HEK293 (cell line): Measurements from ENCODE around the gene CARD8.

Source experiments
- EGR2 ChIP-seq: fragments of 450-650 bp; formaldehyde crosslinking; IDR thresholded peaks from 2 replicates; pipeline ENCODE4 v1.5.1; 2016; ENCODE audit warnings: low read depth, missing biosample characterization, missing genetic modification characterization
- GLIS1 ChIP-seq: fragments of 450-650 bp; formaldehyde crosslinking; IDR thresholded peaks from 2 replicates; pipeline ENCODE4 v1.5.1; 2016; ENCODE audit warnings: missing biosample characterization, missing genetic modification characterization
- MZF1 ChIP-seq: fragments of 450-650 bp; formaldehyde crosslinking; IDR thresholded peaks from 2 replicates; pipeline ENCODE4 v1.5.1; 2017; ENCODE audit warnings: missing biosample characterization, missing genetic modification characterization, borderline replicate concordance
- ZFP3 ChIP-seq: fragments of 450-650 bp; formaldehyde crosslinking; IDR thresholded peaks from 2 replicates; pipeline ENCODE4 v1.5.1; 2016; ENCODE audit warnings: low read depth, missing biosample characterization, missing genetic modification characterization
- ZNF114 ChIP-seq: fragments of 450-650 bp; formaldehyde crosslinking; IDR thresholded peaks from 2 replicates; pipeline ENCODE4 v1.5.0; 2017; ENCODE audit warnings: missing biosample characterization, missing genetic modification characterization
- ZNF239 ChIP-seq: fragments of 450-650 bp; formaldehyde crosslinking; IDR thresholded peaks from 2 replicates; pipeline ENCODE4 v1.5.1; 2016; ENCODE audit warnings: missing biosample characterization, missing genetic modification characterization
- ZNF266 ChIP-seq: fragments of 450-650 bp; formaldehyde crosslinking; IDR thresholded peaks from 2 replicates; pipeline ENCODE4 v1.5.1; 2016; ENCODE audit warnings: missing biosample characterization, missing genetic modification characterization, low read depth
- ZNF354C ChIP-seq: fragments of 450-650 bp; formaldehyde crosslinking; IDR thresholded peaks from 2 replicates; pipeline ENCODE4 v1.5.1; 2016; ENCODE audit warnings: missing biosample characterization, missing genetic modification characterization, low read depth, borderline replicate concordance
- ZNF391 ChIP-seq: fragments of 450-650 bp; formaldehyde crosslinking; IDR thresholded peaks from 2 replicates; pipeline ENCODE4 v1.5.1; 2016; ENCODE audit warnings: low read depth, missing biosample characterization, missing genetic modification characterization, borderline replicate concordance
- ZNF510 ChIP-seq: fragments of 450-650 bp; formaldehyde crosslinking; IDR thresholded peaks from 2 replicates; pipeline ENCODE4 v1.5.1; 2018; ENCODE audit warnings: mild to moderate bottlenecking, missing genetic modification characterization, missing biosample characterization; ENCODE audit not compliant: insufficient replicate concordance
- ZNF544 ChIP-seq: fragments of 450-650 bp; formaldehyde crosslinking; IDR thresholded peaks from 2 replicates; pipeline ENCODE4 v1.5.0; 2017; ENCODE audit warnings: missing biosample characterization, missing genetic modification characterization
- ZNF658 ChIP-seq: fragments of 450-650 bp; formaldehyde crosslinking; IDR thresholded peaks from 2 replicates; pipeline ENCODE4; 2016; ENCODE audit warnings: missing biosample characterization, missing genetic modification characterization
- ZNF670 ChIP-seq: fragments of 450-650 bp; formaldehyde crosslinking; IDR thresholded peaks from 2 replicates; pipeline ENCODE4 v1.5.1; 2016; ENCODE audit warnings: missing biosample characterization, missing genetic modification characterization, low read depth
- ZNF701 ChIP-seq: fragments of 450-650 bp; formaldehyde crosslinking; IDR thresholded peaks from 2 replicates; pipeline ENCODE4 v1.5.1; 2016; ENCODE audit warnings: missing biosample characterization, missing genetic modification characterization
- TF ChIP-seq, protein P1 (sequence below): fragments of 450-650 bp; formaldehyde crosslinking; IDR thresholded peaks from 2 replicates; pipeline ENCODE4 v1.5.1; 2016; ENCODE audit warnings: missing biosample characterization, missing genetic modification characterization
- TF ChIP-seq, protein P2 (sequence below): fragments of 450-650 bp; formaldehyde crosslinking; IDR thresholded peaks from 2 replicates; pipeline ENCODE4 v1.5.1; 2016; ENCODE audit warnings: missing biosample characterization, missing genetic modification characterization
- TF ChIP-seq, protein P3 (sequence below): fragments of 450-650 bp; formaldehyde crosslinking; IDR thresholded peaks from 2 replicates; pipeline ENCODE4 v1.5.1; 2016; ENCODE audit warnings: missing biosample characterization, missing genetic modification characterization, borderline replicate concordance
- TF ChIP-seq, protein P4 (sequence below): fragments of 450-650 bp; formaldehyde crosslinking; IDR thresholded peaks from 2 replicates; pipeline ENCODE4 v1.5.1; 2017; ENCODE audit warnings: missing biosample characterization, missing genetic modification characterization
- TF ChIP-seq, protein P5 (sequence below): fragments of 450-650 bp; formaldehyde crosslinking; IDR thresholded peaks from 2 replicates; pipeline ENCODE4 v1.5.1; 2016; ENCODE audit warnings: missing biosample characterization, missing genetic modification characterization
- TF ChIP-seq, protein P6 (sequence below): fragments of 450-650 bp; formaldehyde crosslinking; IDR thresholded peaks from 2 replicates; pipeline ENCODE4 v1.5.1; 2016; ENCODE audit warnings: missing biosample characterization, missing genetic modification characterization, borderline replicate concordance
- TF ChIP-seq, protein P7 (sequence below): fragments of 450-650 bp; formaldehyde crosslinking; IDR thresholded peaks from 2 replicates; pipeline ENCODE4 v1.5.1; 2016; ENCODE audit warnings: missing biosample characterization, missing genetic modification characterization

The CARD8 gene

DNA sequence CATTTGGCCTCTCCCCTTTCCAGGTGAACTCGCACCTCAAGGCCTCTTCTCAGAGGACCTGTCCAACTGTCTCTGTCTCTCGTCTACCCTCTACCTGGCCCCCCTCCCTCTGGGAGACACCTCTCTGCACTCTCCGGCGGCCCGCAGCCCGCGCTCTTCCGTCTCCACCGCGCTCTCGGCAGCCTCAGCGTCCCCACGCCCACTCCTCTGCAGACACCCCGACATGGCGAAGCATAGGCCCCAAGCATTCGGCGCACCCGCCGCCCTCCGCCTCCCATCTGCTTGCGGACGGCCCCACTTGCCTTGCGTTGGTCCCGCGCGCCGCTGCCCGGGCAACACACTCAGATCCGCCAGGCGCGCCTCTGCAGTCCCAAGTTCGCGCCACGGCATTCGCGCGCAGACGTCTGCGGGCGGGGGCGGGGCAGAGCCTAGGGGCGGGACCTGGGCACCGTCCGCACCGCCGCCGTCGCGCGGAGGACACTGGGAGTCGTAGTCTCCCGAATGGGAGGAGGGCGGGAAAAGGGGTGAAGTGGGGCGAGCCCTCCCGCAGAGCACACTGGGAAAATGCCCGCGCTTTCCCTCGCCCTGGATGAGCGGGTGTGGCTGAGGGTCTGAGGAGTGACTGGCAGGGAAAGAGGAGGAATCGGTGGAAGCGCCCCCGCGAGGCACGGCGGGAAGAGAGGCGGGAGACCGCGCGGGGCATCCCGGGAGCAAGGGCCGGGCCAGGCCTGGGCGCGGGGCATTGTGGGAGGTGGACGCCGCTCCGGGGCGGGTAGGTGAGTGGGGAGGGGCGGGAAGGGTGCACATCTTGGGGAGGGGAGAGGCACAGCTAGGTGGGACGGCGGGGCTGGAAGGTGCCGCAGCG is 85.5 kb downstream of the CARD8 start, which contains the start of the genes LIG1 and ZSWIM9 (continued):
- TF ChIP-seq, protein P1, sequence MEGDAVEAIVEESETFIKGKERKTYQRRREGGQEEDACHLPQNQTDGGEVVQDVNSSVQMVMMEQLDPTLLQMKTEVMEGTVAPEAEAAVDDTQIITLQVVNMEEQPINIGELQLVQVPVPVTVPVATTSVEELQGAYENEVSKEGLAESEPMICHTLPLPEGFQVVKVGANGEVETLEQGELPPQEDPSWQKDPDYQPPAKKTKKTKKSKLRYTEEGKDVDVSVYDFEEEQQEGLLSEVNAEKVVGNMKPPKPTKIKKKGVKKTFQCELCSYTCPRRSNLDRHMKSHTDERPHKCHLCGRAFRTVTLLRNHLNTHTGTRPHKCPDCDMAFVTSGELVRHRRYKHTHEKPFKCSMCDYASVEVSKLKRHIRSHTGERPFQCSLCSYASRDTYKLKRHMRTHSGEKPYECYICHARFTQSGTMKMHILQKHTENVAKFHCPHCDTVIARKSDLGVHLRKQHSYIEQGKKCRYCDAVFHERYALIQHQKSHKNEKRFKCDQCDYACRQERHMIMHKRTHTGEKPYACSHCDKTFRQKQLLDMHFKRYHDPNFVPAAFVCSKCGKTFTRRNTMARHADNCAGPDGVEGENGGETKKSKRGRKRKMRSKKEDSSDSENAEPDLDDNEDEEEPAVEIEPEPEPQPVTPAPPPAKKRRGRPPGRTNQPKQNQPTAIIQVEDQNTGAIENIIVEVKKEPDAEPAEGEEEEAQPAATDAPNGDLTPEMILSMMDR = peak; percentile 87
- TF ChIP-seq ZNF239 (tag by site-specific recombination) (peak; percentile 85), GLIS1 (tag by site-specific recombination) (peak; percentile 87), ZNF658 (tag by site-specific recombination) (no peak), EGR2 (tag by site-specific recombination) (peak; percentile 60), ZFP3 (no peak), ZNF391 (tag by site-specific recombination) (no peak), ZNF701 (tag by site-specific recombination) (no peak), ZNF510 (tag by site-specific recombination) (no peak), ZNF266 (no peak), MZF1 (no peak), ZNF670 (tag by site-specific recombination) (no peak), ZNF544 (tag by site-specific recombination) (no peak), ZNF354C (tag by site-specific recombination) (no peak), ZNF114 (no peak)
- TF ChIP-seq, protein P2, sequence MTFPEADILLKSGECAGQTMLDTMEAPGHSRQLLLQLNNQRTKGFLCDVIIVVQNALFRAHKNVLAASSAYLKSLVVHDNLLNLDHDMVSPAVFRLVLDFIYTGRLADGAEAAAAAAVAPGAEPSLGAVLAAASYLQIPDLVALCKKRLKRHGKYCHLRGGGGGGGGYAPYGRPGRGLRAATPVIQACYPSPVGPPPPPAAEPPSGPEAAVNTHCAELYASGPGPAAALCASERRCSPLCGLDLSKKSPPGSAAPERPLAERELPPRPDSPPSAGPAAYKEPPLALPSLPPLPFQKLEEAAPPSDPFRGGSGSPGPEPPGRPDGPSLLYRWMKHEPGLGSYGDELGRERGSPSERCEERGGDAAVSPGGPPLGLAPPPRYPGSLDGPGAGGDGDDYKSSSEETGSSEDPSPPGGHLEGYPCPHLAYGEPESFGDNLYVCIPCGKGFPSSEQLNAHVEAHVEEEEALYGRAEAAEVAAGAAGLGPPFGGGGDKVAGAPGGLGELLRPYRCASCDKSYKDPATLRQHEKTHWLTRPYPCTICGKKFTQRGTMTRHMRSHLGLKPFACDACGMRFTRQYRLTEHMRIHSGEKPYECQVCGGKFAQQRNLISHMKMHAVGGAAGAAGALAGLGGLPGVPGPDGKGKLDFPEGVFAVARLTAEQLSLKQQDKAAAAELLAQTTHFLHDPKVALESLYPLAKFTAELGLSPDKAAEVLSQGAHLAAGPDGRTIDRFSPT (tag by site-specific recombination) = peak; percentile 67; the same call in 1 of the 2 replicates
- TF ChIP-seq, protein P3, sequence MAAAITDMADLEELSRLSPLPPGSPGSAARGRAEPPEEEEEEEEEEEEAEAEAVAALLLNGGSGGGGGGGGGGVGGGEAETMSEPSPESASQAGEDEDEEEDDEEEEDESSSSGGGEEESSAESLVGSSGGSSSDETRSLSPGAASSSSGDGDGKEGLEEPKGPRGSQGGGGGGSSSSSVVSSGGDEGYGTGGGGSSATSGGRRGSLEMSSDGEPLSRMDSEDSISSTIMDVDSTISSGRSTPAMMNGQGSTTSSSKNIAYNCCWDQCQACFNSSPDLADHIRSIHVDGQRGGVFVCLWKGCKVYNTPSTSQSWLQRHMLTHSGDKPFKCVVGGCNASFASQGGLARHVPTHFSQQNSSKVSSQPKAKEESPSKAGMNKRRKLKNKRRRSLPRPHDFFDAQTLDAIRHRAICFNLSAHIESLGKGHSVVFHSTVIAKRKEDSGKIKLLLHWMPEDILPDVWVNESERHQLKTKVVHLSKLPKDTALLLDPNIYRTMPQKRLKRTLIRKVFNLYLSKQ = no peak
- TF ChIP-seq, protein P4, sequence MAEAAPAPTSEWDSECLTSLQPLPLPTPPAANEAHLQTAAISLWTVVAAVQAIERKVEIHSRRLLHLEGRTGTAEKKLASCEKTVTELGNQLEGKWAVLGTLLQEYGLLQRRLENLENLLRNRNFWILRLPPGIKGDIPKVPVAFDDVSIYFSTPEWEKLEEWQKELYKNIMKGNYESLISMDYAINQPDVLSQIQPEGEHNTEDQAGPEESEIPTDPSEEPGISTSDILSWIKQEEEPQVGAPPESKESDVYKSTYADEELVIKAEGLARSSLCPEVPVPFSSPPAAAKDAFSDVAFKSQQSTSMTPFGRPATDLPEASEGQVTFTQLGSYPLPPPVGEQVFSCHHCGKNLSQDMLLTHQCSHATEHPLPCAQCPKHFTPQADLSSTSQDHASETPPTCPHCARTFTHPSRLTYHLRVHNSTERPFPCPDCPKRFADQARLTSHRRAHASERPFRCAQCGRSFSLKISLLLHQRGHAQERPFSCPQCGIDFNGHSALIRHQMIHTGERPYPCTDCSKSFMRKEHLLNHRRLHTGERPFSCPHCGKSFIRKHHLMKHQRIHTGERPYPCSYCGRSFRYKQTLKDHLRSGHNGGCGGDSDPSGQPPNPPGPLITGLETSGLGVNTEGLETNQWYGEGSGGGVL = no peak
- TF ChIP-seq, protein P5, sequence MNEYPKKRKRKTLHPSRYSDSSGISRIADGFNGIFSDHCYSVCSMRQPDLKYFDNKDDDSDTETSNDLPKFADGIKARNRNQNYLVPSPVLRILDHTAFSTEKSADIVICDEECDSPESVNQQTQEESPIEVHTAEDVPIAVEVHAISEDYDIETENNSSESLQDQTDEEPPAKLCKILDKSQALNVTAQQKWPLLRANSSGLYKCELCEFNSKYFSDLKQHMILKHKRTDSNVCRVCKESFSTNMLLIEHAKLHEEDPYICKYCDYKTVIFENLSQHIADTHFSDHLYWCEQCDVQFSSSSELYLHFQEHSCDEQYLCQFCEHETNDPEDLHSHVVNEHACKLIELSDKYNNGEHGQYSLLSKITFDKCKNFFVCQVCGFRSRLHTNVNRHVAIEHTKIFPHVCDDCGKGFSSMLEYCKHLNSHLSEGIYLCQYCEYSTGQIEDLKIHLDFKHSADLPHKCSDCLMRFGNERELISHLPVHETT = no peak
- TF ChIP-seq, protein P6, sequence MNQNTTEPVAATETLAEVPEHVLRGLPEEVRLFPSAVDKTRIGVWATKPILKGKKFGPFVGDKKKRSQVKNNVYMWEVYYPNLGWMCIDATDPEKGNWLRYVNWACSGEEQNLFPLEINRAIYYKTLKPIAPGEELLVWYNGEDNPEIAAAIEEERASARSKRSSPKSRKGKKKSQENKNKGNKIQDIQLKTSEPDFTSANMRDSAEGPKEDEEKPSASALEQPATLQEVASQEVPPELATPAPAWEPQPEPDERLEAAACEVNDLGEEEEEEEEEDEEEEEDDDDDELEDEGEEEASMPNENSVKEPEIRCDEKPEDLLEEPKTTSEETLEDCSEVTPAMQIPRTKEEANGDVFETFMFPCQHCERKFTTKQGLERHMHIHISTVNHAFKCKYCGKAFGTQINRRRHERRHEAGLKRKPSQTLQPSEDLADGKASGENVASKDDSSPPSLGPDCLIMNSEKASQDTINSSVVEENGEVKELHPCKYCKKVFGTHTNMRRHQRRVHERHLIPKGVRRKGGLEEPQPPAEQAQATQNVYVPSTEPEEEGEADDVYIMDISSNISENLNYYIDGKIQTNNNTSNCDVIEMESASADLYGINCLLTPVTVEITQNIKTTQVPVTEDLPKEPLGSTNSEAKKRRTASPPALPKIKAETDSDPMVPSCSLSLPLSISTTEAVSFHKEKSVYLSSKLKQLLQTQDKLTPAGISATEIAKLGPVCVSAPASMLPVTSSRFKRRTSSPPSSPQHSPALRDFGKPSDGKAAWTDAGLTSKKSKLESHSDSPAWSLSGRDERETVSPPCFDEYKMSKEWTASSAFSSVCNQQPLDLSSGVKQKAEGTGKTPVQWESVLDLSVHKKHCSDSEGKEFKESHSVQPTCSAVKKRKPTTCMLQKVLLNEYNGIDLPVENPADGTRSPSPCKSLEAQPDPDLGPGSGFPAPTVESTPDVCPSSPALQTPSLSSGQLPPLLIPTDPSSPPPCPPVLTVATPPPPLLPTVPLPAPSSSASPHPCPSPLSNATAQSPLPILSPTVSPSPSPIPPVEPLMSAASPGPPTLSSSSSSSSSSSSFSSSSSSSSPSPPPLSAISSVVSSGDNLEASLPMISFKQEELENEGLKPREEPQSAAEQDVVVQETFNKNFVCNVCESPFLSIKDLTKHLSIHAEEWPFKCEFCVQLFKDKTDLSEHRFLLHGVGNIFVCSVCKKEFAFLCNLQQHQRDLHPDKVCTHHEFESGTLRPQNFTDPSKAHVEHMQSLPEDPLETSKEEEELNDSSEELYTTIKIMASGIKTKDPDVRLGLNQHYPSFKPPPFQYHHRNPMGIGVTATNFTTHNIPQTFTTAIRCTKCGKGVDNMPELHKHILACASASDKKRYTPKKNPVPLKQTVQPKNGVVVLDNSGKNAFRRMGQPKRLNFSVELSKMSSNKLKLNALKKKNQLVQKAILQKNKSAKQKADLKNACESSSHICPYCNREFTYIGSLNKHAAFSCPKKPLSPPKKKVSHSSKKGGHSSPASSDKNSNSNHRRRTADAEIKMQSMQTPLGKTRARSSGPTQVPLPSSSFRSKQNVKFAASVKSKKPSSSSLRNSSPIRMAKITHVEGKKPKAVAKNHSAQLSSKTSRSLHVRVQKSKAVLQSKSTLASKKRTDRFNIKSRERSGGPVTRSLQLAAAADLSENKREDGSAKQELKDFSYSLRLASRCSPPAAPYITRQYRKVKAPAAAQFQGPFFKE (tag by site-specific recombination) = no peak
- TF ChIP-seq, protein P7, sequence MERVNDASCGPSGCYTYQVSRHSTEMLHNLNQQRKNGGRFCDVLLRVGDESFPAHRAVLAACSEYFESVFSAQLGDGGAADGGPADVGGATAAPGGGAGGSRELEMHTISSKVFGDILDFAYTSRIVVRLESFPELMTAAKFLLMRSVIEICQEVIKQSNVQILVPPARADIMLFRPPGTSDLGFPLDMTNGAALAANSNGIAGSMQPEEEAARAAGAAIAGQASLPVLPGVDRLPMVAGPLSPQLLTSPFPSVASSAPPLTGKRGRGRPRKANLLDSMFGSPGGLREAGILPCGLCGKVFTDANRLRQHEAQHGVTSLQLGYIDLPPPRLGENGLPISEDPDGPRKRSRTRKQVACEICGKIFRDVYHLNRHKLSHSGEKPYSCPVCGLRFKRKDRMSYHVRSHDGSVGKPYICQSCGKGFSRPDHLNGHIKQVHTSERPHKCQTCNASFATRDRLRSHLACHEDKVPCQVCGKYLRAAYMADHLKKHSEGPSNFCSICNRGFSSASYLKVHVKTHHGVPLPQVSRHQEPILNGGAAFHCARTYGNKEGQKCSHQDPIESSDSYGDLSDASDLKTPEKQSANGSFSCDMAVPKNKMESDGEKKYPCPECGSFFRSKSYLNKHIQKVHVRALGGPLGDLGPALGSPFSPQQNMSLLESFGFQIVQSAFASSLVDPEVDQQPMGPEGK = peak; percentile 79
